ENCODE data around the gene SPATA33.

GRCh38 chr16:89641458-89642119 lies 16.0 kb upstream of the SPATA33 start:
- TF ChIP-seq CTCF (IDR thresholded peaks at IDR 0.05) (no peak), POLR2A (IDR thresholded peaks at IDR 0.05) (no peak), POLR2AphosphoS5 (IDR thresholded peaks at IDR 0.05) (no peak)

Measured in gastroesophageal sphincter (tissue), 3 donors.